GM12878 (cell line): Measurements from ENCODE around the gene NAT10. TPM values are rescaled to one million over a fixed set of nuclear protein-coding genes. Genes with fewer than 3 reads are reported as not detected.

ENCODE experiments used
- ATAC-seq: fragments of 200-7000 bp; cut with Tn5 transposase; 3 replicates; pipeline ENCODE4 v1.9.1; 2020; ENCODE audit warnings: mild to moderate bottlenecking, moderate library complexity
- BruUV-seq: library from RNA; stranded (reverse); fragments of 400-500 nt; replicated peaks from 2 replicates; lab custom pipeline; 2021; lab: Mats Ljungman, UMichigan
- CTCF ChIA-PET: fragments of 300-600 bp; sonication (Branson Sonifier 250); formaldehyde crosslinking; extraction: SDS; loops from one replicate; lab custom pipeline; 2021; ENCODE audit warnings: inconsistent platforms; lab: Yijun Ruan, JAX
- POLR2A ChIA-PET: fragments of 350-600 bp; formaldehyde crosslinking; extraction: SDS; loops from one replicate; lab custom pipeline; 2021; ENCODE audit warnings: inconsistent platforms; lab: Charles Lee
- RAD21 ChIA-PET: fragments of 300-600 bp; sonication (Branson Sonifier 250); formaldehyde crosslinking; loops from one replicate; lab custom pipeline; 2023; ENCODE audit warnings: antibody characterized with exemption; ENCODE audit not compliant: unreplicated experiment; lab: Charles Lee
- SMC1A ChIA-PET: fragments of 300-600 bp; sonication (Branson Sonifier 250); formaldehyde crosslinking; loops from one replicate; lab custom pipeline; 2023; ENCODE audit not compliant: unreplicated experiment, uncharacterized antibody; lab: Charles Lee
- DNase-seq: peaks from one replicate; pipeline ENCODE4 v3.0.0-alpha.2; 2011; ENCODE audit warnings: low read depth, low spot score
- FAIRE-seq: peaks from 3 replicates; lab custom pipeline; 2011; peaks lifted over from hg19 to GRCh38; lab: Jason Lieb, UNC
- H2AFZ ChIP-seq: 2 replicates; pipeline ENCODE4 v1.6.0; 2011; ENCODE audit warnings: low read depth, low read length, control low read depth; ENCODE audit not compliant: control insufficient read depth
- H3K27ac ChIP-seq: 2 replicates; pipeline ENCODE4 v1.5.1; 2011; ENCODE audit warnings: control low read depth; ENCODE audit not compliant: control insufficient read depth, insufficient read depth
- H3K27me3 ChIP-seq, 2 experiments: replicated peaks in 1 of 2; 2 replicates each; pipeline versions ENCODE4 v1.6.0 to v1.6.1; 2011; ENCODE audit warnings: low read length in 1 of 2; ENCODE audit not compliant: control insufficient read depth in 2 of 2, insufficient read depth in 2 of 2
- H3K36me3 ChIP-seq, 2 experiments: 2 replicates each; pipeline ENCODE4 v1.5.1; 2011; ENCODE audit warnings: low read length in 1 of 2; ENCODE audit not compliant: control insufficient read depth in 2 of 2, insufficient read depth in 2 of 2
- H3K4me1 ChIP-seq: 2 replicates; pipeline ENCODE4 v1.6.1; 2011; ENCODE audit warnings: mild to moderate bottlenecking, low read length, moderate library complexity, mixed read lengths; ENCODE audit not compliant: control insufficient read depth, insufficient read depth
- H3K4me2 ChIP-seq: 2 replicates; pipeline ENCODE4 v1.6.0; 2011; ENCODE audit warnings: control low read depth; ENCODE audit not compliant: control insufficient read depth, insufficient read depth
- H3K4me3 ChIP-seq: fragments of 200-600 bp; sonication (generic); 2 replicates; pipeline ENCODE4 v1.5.1; 2016
- H3K79me2 ChIP-seq: 2 replicates; pipeline ENCODE4 v1.6.0; 2011; ENCODE audit warnings: low read length; ENCODE audit not compliant: control insufficient read depth, insufficient read depth
- H3K9ac ChIP-seq: 2 replicates; pipeline ENCODE4 v1.8.0; 2011; ENCODE audit warnings: low read length, control low read depth, mixed read lengths; ENCODE audit not compliant: control insufficient read depth, insufficient read depth
- H3K9me3 ChIP-seq: replicated peaks from 3 replicates; pipeline ENCODE4 v1.5.1; 2011; ENCODE audit warnings: mild to moderate bottlenecking, low read length; ENCODE audit not compliant: control insufficient read depth, insufficient read depth
- H4K20me1 ChIP-seq: 2 replicates; pipeline ENCODE4 v1.6.0; 2011; ENCODE audit not compliant: control insufficient read depth, insufficient read depth
- ATF7 ChIP-seq: fragments of 450-650 bp; IDR thresholded peaks from 2 replicates; pipeline ENCODE4 v1.6.1; 2016; ENCODE audit warnings: low read depth, mild to moderate bottlenecking
- BCL11A ChIP-seq: IDR thresholded peaks from 2 replicates; pipeline ENCODE4 v1.6.1; 2011; ENCODE audit warnings: low read depth, low read length
- CEBPB ChIP-seq, 2 experiments: fragments of 150-350 bp in 1 of 2; IDR thresholded peaks; 2 replicates each; pipeline ENCODE4 v1.6.1; 2012 to 2014; ENCODE audit warnings: low read depth in 2 of 2, low read length in 2 of 2, borderline replicate concordance in 1 of 2, inconsistent platforms in 1 of 2
- CHD1 ChIP-seq: IDR thresholded peaks from 2 replicates; pipeline ENCODE4 v1.6.1; 2012; ENCODE audit warnings: low read depth, low read length, improper control_type of control experiment
- CREM ChIP-seq: IDR thresholded peaks from 2 replicates; pipeline ENCODE4 v1.6.1; 2014; ENCODE audit warnings: antibody characterized with exemption, low read depth
- ETV6 ChIP-seq, 2 experiments: fragments of 450-650 bp in 1 of 2; IDR thresholded peaks in 1 of 2; conservative IDR thresholded peaks in 1 of 2; 2 replicates each; pipeline ENCODE4 v1.6.1; 2014; ENCODE audit warnings: antibody characterized with exemption in 1 of 2, borderline replicate concordance in 1 of 2, low read depth in 1 of 2, mild to moderate bottlenecking in 1 of 2, moderate library complexity in 1 of 2
- FOS ChIP-seq: IDR thresholded peaks from 3 replicates; pipeline ENCODE4 v1.6.1; 2011; ENCODE audit warnings: borderline replicate concordance; ENCODE audit not compliant: insufficient read length; ENCODE audit errors: extremely low read depth
- IKZF1 ChIP-seq: fragments of 450-650 bp; conservative IDR thresholded peaks from 2 replicates; pipeline ENCODE4 v1.6.1; 2017; ENCODE audit warnings: antibody characterized with exemption, mild to moderate bottlenecking
- MEF2A ChIP-seq: IDR thresholded peaks from 2 replicates; pipeline ENCODE4 v1.6.1; 2011; ENCODE audit warnings: low read depth, mild to moderate bottlenecking, low read length, moderate library complexity; ENCODE audit not compliant: insufficient read depth
- RUNX3 ChIP-seq: IDR thresholded peaks from 2 replicates; pipeline ENCODE4 v1.6.1; 2012; ENCODE audit warnings: low read length, inconsistent platforms
- SRF ChIP-seq, 2 experiments: IDR thresholded peaks; 2 replicates each; pipeline ENCODE4 v1.6.1; 2011; ENCODE audit warnings: low read depth in 2 of 2, low read length in 2 of 2, mild to moderate bottlenecking in 1 of 2, moderate library complexity in 1 of 2
- TCF12 ChIP-seq: IDR thresholded peaks from 2 replicates; pipeline ENCODE4 v1.6.1; 2011; ENCODE audit warnings: low read depth, mild to moderate bottlenecking, low read length
- TCF7 ChIP-seq: IDR thresholded peaks from 2 replicates; pipeline ENCODE4 v1.6.1; 2014; ENCODE audit warnings: antibody characterized with exemption, borderline replicate concordance
- WGBS: methylation state at CpG from one replicate; pipeline ENCODE4 v1.1.6; 2016; ENCODE audit warnings: low lambda C conversion rate; ENCODE audit not compliant: insufficient replicate concordance, insufficient coverage; ENCODE audit errors: missing lambda C conversion rate; 5-methylcytosine and 5-hydroxymethylcytosine counted together
- in situ Hi-C: fragments of 300-500 bp; cut with MboI; formaldehyde crosslinking; loops from 9 replicates; pipeline ENCODE4 v1.14.3; 2018; ENCODE audit warnings: mixed read lengths
- intact Hi-C: fragments of 100-400 bp; cut with micrococcal nuclease; formaldehyde crosslinking; loops from one replicate; pipeline ENCODE4 v1.14.2; 2022; ENCODE audit not compliant: unreplicated experiment
- polyA plus RNA-seq, 11 experiments: library from polyadenylated mRNA; depleted of rRNA in 4 of 11; unstranded in 6 of 11; stranded (reverse) in 5 of 11; fragments of >200 nt; fragmentation: Nextera tagmentation in 4 of 11; fragmentation: Illumina TruSeq in 1 of 11; extraction: Ambion mirVana in 4 of 11; extraction: Trizol in 1 of 11; gene quantifications; 1 replicate in 1 of 11; 2 replicates in 10 of 11; pipeline versions ENCODE4 v1.2.1 to v1.2.3, GENCODE V29; 2011 to 2016; ENCODE audit warnings: inconsistent platforms in 2 of 11, missing spikeins in 2 of 11, low read depth in 1 of 11
- total RNA-seq, 4 experiments: library from RNA; depleted of rRNA in 3 of 4; stranded (reverse); fragments of >200 nt in 3 of 4; fragmentation: Illumina TruSeq in 1 of 4; extraction: Trizol in 1 of 4; gene quantifications; 2 replicates each; pipeline versions ENCODE4 v1.2.1 to v1.2.3, GENCODE V29; 2013 to 2021
- TF ChIP-seq, protein P1 (sequence below): fragments of 450-650 bp; formaldehyde crosslinking; IDR thresholded peaks from 2 replicates; pipeline ENCODE4 v1.4.0; 2022; ENCODE audit warnings: mild to moderate bottlenecking, moderate library complexity
- TF ChIP-seq, protein P2 (sequence below): IDR thresholded peaks from 2 replicates; pipeline ENCODE4 v1.6.1; 2011; ENCODE audit warnings: mild to moderate bottlenecking, low read depth, low read length, moderate library complexity; ENCODE audit not compliant: insufficient replicate concordance
- TF ChIP-seq, protein P3 (sequence below): fragments of 450-650 bp; IDR thresholded peaks from 2 replicates; pipeline ENCODE4 v1.6.1; 2016; ENCODE audit warnings: mild to moderate bottlenecking

The NAT10 gene
- total and polyA plus RNA-seq, 10 of the 15 experiments (the other 5 are each of a cell fraction or from before 2014, with no cell fraction given), result 45.1 to 95.5 (median 72.8) TPM

DNA sequence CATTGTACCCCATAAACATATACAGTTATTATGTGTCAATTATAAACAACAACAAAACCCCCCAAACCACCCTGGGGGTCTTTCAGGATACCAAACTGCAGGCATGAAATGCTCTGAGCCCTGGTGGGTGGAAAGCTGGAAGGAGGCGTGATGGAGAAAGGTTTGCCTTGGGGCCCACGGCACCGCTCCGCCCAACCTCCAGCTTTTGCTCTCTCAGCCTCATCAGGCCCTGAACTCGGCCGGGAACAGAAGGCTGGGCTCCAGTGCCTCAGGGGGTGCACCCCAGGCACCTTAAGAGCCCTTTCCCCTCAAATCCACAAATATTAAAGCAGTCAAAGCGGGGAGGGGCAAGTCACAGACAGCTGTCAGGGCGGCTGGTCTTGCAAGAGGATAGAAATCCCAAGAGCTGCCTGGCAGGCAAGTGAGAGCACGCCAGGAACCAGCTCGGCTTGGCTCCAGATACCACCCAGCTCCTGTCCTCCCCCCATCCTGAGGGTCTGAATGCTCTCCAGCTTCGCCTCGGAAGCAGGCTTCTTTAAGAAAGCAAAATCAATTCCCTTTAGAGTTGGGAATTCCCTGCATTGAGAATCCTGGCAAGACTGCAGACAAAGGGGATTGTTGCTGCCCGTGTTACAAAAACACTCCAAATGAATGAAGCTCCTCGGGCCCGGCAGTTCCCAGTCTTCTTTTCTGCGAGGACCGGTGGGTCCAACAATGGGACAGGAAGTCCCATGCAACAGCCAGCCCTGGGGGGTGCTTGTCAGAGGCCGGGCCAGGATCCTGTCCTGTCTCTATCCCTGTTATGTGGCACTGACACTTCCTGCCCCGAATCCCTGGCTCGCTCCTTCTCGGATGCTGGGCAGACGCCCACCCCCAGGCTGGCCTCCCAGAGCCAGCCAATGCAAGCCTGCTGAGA is 80.8 kb downstream of the NAT10 start:
- peaks cover 5% of the 10 kb centered on the region for H3K4me1 ChIP-seq
- no peak overlapping the region for H3K9ac ChIP-seq
- no peaks in the 10 kb centered on the region for H4K20me1 ChIP-seq
- in situ Hi-C loops, result no loop called here
- H3K27ac ChIP-seq, result no peak overlapping the region
- RAD21 ChIA-PET, result interaction anchor here (1.3 to 2.0 kb wide), 4 partner anchors 11 to 172 kb away, joined by 4 to 8 read pairs (median 6); partner anchors contain the start of gene ABTB2
- H3K36me3 ChIP-seq, result no peaks in the 10 kb centered on the region; a peak in 2 of 4 replicates
- SMC1A ChIA-PET, result interaction anchor here (0.5 to 3.6 kb wide), 3 partner anchors 12 to 179 kb away, joined by 3 to 18 read pairs (median 4); no protein-coding TSS in a partner anchor
- no peak overlapping the region for H2AFZ ChIP-seq
- intact Hi-C loops, result no loop called here
- H3K4me3 ChIP-seq, result no peak overlapping the region
- no peak for FAIRE-seq
- POLR2A ChIA-PET, result interaction anchor here (1.0 kb wide), 1 partner anchor 18 kb away, joined by 3 read pairs; no protein-coding TSS in a partner anchor
- H3K9me3 ChIP-seq, result no peaks in the 10 kb centered on the region
- no peak for ATAC-seq
- 76% methylated on average over 22 of the region's 22 CpGs for WGBS
- DNase-seq, result no peak
- no peaks in the 10 kb centered on the region for H3K27me3 ChIP-seq
- BruUV-seq, result no TSS peak
- H3K79me2 ChIP-seq, result no peaks in the 10 kb centered on the region
- no peak overlapping the region for H3K4me2 ChIP-seq
- CTCF ChIA-PET, result interaction anchor here (1.4 to 2.8 kb wide), 2 partner anchors 8 to 306 kb away, joined by 3 to 15 read pairs; no protein-coding TSS in a partner anchor
- TF ChIP-seq ETV6 (conservative IDR thresholded peaks at IDR 0.05 in 1 of 2, IDR thresholded peaks at IDR 0.05 in 1 of 2; ENCODE audit: borderline replicate concordance in 1 of 2, low read depth in 1 of 2) (no peak), CREM (no peak), ATF7 (no peak), IKZF1 (no peak), MEF2A (no peak), CEBPB (IDR thresholded peaks at IDR 0.05; ENCODE audit: borderline replicate concordance in 1 of 2, low read depth in 2 of 2, low read length in 2 of 2) (no peak), RUNX3 (no peak), SRF (IDR thresholded peaks at IDR 0.05; ENCODE audit: low read depth in 2 of 2, low read length in 2 of 2) (no peak), BCL11A (no peak), TCF12 (no peak), CHD1 (no peak), TCF7 (no peak), FOS (no peak)
- TF ChIP-seq, protein P1, sequence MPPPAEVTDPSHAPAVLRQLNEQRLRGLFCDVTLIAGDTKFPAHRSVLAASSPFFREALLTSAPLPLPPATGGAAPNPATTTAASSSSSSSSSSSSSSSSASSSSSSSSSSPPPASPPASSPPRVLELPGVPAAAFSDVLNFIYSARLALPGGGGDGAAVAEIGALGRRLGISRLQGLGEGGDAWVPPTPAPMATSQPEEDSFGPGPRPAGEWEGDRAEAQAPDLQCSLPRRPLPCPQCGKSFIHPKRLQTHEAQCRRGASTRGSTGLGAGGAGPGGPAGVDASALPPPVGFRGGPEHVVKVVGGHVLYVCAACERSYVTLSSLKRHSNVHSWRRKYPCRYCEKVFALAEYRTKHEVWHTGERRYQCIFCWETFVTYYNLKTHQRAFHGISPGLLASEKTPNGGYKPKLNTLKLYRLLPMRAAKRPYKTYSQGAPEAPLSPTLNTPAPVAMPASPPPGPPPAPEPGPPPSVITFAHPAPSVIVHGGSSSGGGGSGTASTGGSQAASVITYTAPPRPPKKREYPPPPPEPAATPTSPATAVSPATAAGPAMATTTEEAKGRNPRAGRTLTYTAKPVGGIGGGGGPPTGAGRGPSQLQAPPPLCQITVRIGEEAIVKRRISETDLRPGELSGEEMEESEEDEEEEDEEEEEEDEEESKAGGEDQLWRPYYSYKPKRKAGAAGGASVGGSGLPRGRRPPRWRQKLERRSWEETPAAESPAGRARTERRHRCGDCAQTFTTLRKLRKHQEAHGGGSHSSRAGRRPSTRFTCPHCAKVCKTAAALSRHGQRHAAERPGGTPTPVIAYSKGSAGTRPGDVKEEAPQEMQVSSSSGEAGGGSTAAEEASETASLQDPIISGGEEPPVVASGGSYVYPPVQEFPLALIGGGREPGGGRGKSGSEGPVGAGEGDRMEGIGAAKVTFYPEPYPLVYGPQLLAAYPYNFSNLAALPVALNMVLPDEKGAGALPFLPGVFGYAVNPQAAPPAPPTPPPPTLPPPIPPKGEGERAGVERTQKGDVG (CRISPR knock-in tag), result no peak
- TF ChIP-seq, protein P2, sequence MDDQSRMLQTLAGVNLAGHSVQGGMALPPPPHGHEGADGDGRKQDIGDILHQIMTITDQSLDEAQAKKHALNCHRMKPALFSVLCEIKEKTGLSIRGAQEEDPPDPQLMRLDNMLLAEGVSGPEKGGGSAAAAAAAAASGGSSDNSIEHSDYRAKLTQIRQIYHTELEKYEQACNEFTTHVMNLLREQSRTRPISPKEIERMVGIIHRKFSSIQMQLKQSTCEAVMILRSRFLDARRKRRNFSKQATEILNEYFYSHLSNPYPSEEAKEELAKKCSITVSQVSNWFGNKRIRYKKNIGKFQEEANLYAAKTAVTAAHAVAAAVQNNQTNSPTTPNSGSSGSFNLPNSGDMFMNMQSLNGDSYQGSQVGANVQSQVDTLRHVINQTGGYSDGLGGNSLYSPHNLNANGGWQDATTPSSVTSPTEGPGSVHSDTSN, result no peak
- TF ChIP-seq, protein P3, sequence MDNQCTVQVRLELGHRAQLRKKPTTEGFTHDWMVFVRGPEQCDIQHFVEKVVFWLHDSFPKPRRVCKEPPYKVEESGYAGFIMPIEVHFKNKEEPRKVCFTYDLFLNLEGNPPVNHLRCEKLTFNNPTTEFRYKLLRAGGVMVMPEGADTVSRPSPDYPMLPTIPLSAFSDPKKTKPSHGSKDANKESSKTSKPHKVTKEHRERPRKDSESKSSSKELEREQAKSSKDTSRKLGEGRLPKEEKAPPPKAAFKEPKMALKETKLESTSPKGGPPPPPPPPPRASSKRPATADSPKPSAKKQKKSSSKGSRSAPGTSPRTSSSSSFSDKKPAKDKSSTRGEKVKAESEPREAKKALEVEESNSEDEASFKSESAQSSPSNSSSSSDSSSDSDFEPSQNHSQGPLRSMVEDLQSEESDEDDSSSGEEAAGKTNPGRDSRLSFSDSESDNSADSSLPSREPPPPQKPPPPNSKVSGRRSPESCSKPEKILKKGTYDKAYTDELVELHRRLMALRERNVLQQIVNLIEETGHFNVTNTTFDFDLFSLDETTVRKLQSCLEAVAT, result no peak
